Amygdala (tissue), 56 donors: ENCODE measurements around the gene GAD2.
A peak's percentile ranks its signal among the peaks of the same experiment; 100 is the strongest.

Source experiments
- DNase-seq, 56 donors: peaks; one replicate each; lab custom pipeline; 2025; lab: John Stamatoyannopoulos, UW

GAD2 gene

GRCh38 chr10:26216585-26217395 is at the start of gene GAD2:
Gene GAD2, plus strand, starts transcription at chr10:26216774. Its CDS starts 36 bp downstream, at chr10:26216810.
- DNase-seq: no peak

GRCh38 chr10:26169466-26169865 is 47.1 kb upstream of the GAD2 start:
- DNase-seq: no peak

- DNase-seq: no peak
Observed at GRCh38 chr10:26172131-26172530, 44.4 kb upstream of the GAD2 start.

- DNase-seq: no peak
Observed at GRCh38 chr10:26173837-26174236, 42.7 kb upstream of the GAD2 start.

- DNase-seq: no peak
Observed at GRCh38 chr10:26177341-26177740, 39.2 kb upstream of the GAD2 start.

GRCh38 chr10:26194275-26194674 is 22.3 kb upstream of the GAD2 start:
- no peak for DNase-seq

- no peak for DNase-seq
Observed at GRCh38 chr10:26197248-26197647, 19.3 kb upstream of the GAD2 start.

- no peak for DNase-seq
Observed at GRCh38 chr10:26198119-26198518, 18.5 kb upstream of the GAD2 start.

- DNase-seq: no peak
Observed at GRCh38 chr10:26199841-26200240, 16.7 kb upstream of the GAD2 start.

GRCh38 chr10:26205223-26205622 is 11.4 kb upstream of the GAD2 start:
- no peak for DNase-seq

GRCh38 chr10:26211781-26212444 is 4.7 kb upstream of the GAD2 start:
- no peak for DNase-seq

- DNase-seq: no peak
Observed at GRCh38 chr10:26212511-26212910, 4.1 kb upstream of the GAD2 start.

- no peak for DNase-seq
Observed at GRCh38 chr10:26213157-26213800, 3.3 kb upstream of the GAD2 start.

GRCh38 chr10:26214004-26214403 is 2.6 kb upstream of the GAD2 start:
- no peak for DNase-seq

GRCh38 chr10:26214551-26215395 is 1.8 kb upstream of the GAD2 start:
- DNase-seq: no peak

- no peak for DNase-seq
Observed at GRCh38 chr10:26215396-26215934, 1.1 kb upstream of the GAD2 start.

- peak in 11 of 56 donors; percentile 9 to 32 (median 16) for DNase-seq
Observed at GRCh38 chr10:26215935-26216584, 514 bp upstream of the GAD2 start.

- no peak for DNase-seq
Observed at GRCh38 chr10:26217396-26218086, 967 bp downstream of the GAD2 start.

GRCh38 chr10:26219676-26220075 is 3.1 kb downstream of the GAD2 start:
- DNase-seq: no peak
